Hepatocyte (in vitro differentiated cells): ENCODE results near the gene NOP10. TPM values are rescaled to one million over a fixed set of nuclear protein-coding genes. Genes with fewer than 3 reads are reported as not detected.

ENCODE experiments used
- DNase-seq: peaks from one replicate; pipeline ENCODE4 v3.0.0-alpha.2; 2016; ENCODE audit warnings: low spot score
- H2AFZ ChIP-seq: fragments of 200-600 bp; sonication (generic); 2 replicates; pipeline ENCODE4 v1.6.0; 2016; ENCODE audit warnings: antibody characterized with exemption, mild to moderate bottlenecking
- H3K27ac ChIP-seq: fragments of 200-600 bp; sonication (generic); 2 replicates; pipeline ENCODE4 v1.5.1; 2016; ENCODE audit warnings: mild to moderate bottlenecking
- H3K27me3 ChIP-seq: fragments of 200-600 bp; sonication (generic); 2 replicates; pipeline ENCODE4 v1.6.1; 2016
- H3K36me3 ChIP-seq: fragments of 200-600 bp; sonication (generic); replicated peaks from 2 replicates; pipeline ENCODE4 v1.5.1; 2016; ENCODE audit warnings: low read depth; ENCODE audit not compliant: insufficient read depth
- H3K4me1 ChIP-seq: fragments of 200-600 bp; sonication (generic); 2 replicates; pipeline ENCODE4 v1.5.1; 2016; ENCODE audit warnings: mild to moderate bottlenecking, moderate library complexity; ENCODE audit not compliant: insufficient read depth
- H3K4me2 ChIP-seq: fragments of 200-600 bp; sonication (generic); 2 replicates; pipeline ENCODE4 v1.6.0; 2016
- H3K4me3 ChIP-seq: fragments of 200-600 bp; sonication (generic); 2 replicates; pipeline ENCODE4 v1.5.1; 2016; ENCODE audit warnings: mild to moderate bottlenecking
- H3K79me2 ChIP-seq: fragments of 200-600 bp; sonication (generic); 2 replicates; pipeline ENCODE4 v1.6.0; 2017; ENCODE audit warnings: mild to moderate bottlenecking
- H3K9me2 ChIP-seq: fragments of 200-600 bp; sonication (generic); replicated peaks from 2 replicates; pipeline ENCODE4 v1.6.0; 2017; ENCODE audit warnings: mild to moderate bottlenecking; ENCODE audit not compliant: insufficient read depth
- H3K9me3 ChIP-seq: fragments of 200-600 bp; sonication (generic); 2 replicates; pipeline ENCODE4 v1.5.1; 2016; ENCODE audit warnings: low read depth, mild to moderate bottlenecking
- H4K20me1 ChIP-seq: fragments of 200-600 bp; sonication (generic); 2 replicates; pipeline ENCODE4 v1.6.0; 2016; ENCODE audit warnings: mild to moderate bottlenecking; ENCODE audit not compliant: insufficient read depth, poor library complexity, severe bottlenecking
- EZH2 ChIP-seq: fragments of 200-600 bp; sonication (generic); IDR thresholded peaks from 2 replicates; pipeline ENCODE4 v1.6.1; 2016; ENCODE audit warnings: antibody characterized with exemption, mild to moderate bottlenecking, borderline replicate concordance
- EZH2phosphoT487 ChIP-seq: fragments of 200-600 bp; sonication (generic); IDR thresholded peaks from one replicate; pipeline ENCODE4 v1.6.1; 2018; ENCODE audit warnings: antibody characterized with exemption, mild to moderate bottlenecking, low read depth, moderate library complexity; ENCODE audit not compliant: unreplicated experiment, severe bottlenecking
- WGBS: methylation state at CpG from one replicate; pipeline ENCODE4 v1.1.6; 2016; ENCODE audit warnings: low lambda C conversion rate; ENCODE audit errors: missing lambda C conversion rate; 5-methylcytosine and 5-hydroxymethylcytosine counted together
- polyA plus RNA-seq: library from polyadenylated mRNA; unstranded; fragments of >200 nt; fragmentation: Nextera tagmentation; extraction: Ambion mirVana; gene quantifications from 2 replicates; pipeline ENCODE4 v1.2.1, GENCODE V29; 2016
- total RNA-seq: library from RNA; depleted of rRNA; stranded (reverse); fragments of >200 nt; gene quantifications from 2 replicates; pipeline ENCODE4 v1.2.3, GENCODE V29; 2014
- TF ChIP-seq, protein P1 (sequence below): fragments of 200-600 bp; sonication (generic); IDR thresholded peaks from 2 replicates; pipeline ENCODE4 v1.5.1; 2016; ENCODE audit warnings: antibody characterized with exemption, mild to moderate bottlenecking; ENCODE audit not compliant: poor library complexity

The NOP10 gene
- total and polyA plus RNA-seq, 2 experiments from 2014 or later: 284 to 378 TPM

DNA sequence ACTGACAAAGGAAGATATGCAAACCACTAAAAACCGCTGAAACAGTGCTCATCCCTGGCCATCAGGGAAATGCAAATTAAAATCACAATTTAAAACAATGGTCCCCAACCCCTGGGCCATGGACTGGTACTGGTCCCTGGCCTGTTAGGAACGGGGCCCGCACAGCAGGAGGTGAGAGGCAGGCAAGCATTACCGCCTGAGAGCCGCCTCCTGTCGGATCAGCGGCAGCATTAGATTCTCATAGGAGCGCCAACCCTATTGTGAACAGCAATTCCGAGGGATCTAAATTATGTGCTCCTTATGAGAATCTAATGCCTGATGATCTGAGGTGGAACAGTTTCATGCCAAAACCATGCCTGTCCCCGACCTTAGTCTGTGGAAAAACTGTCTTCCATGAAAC, 19.7 kb downstream of the NOP10 start:
- H3K4me2 ChIP-seq: no peak overlapping the region
- H3K9me3 ChIP-seq: no peaks in the 10 kb centered on the region
- no peaks in the 10 kb centered on the region for H3K27me3 ChIP-seq
- whole genome bisulfite sequencing: 95% methylated on average over 10 of the region's 10 CpGs
- no peak overlapping the region for H2AFZ ChIP-seq
- H3K36me3 ChIP-seq: no peaks in the 10 kb centered on the region
- no peaks in the 10 kb centered on the region for H3K4me1 ChIP-seq
- no peak overlapping the region for H3K27ac ChIP-seq
- no peaks in the 10 kb centered on the region for H4K20me1 ChIP-seq
- no peak for TF ChIP-seq EZH2phosphoT487
- TF ChIP-seq, protein P1, sequence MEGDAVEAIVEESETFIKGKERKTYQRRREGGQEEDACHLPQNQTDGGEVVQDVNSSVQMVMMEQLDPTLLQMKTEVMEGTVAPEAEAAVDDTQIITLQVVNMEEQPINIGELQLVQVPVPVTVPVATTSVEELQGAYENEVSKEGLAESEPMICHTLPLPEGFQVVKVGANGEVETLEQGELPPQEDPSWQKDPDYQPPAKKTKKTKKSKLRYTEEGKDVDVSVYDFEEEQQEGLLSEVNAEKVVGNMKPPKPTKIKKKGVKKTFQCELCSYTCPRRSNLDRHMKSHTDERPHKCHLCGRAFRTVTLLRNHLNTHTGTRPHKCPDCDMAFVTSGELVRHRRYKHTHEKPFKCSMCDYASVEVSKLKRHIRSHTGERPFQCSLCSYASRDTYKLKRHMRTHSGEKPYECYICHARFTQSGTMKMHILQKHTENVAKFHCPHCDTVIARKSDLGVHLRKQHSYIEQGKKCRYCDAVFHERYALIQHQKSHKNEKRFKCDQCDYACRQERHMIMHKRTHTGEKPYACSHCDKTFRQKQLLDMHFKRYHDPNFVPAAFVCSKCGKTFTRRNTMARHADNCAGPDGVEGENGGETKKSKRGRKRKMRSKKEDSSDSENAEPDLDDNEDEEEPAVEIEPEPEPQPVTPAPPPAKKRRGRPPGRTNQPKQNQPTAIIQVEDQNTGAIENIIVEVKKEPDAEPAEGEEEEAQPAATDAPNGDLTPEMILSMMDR: no peak
- no peak for TF ChIP-seq EZH2
- no peaks in the 10 kb centered on the region for H3K79me2 ChIP-seq
- no peaks in the 10 kb centered on the region for H3K9me2 ChIP-seq
- no peak for DNase-seq
- H3K4me3 ChIP-seq: no peak overlapping the region

GRCh38 chr15:34318277-34319079, 24.5 kb downstream of the NOP10 start:
- Histone ChIP-seq H3K9me3 (no peaks in the 10 kb centered on the region), H2AFZ (peak overlapping the region; percentile 72), H3K79me2 (peaks cover 20% of the 10 kb centered on the region), H3K4me2 (peak overlapping the region; percentile 79), H4K20me1 (no peaks in the 10 kb centered on the region), H3K36me3 (no peaks in the 10 kb centered on the region), H3K4me3 (peak overlapping the region; percentile 59), H3K9me2 (no peaks in the 10 kb centered on the region), H3K27ac (peak overlapping the region; percentile 64), H3K4me1 (no peaks in the 10 kb centered on the region), H3K27me3 (no peaks in the 10 kb centered on the region)
- peak; percentile 82 for DNase-seq
- 7% methylated on average over 10 of the region's 10 CpGs for WGBS
- TF ChIP-seq, protein P1: no peak
- TF ChIP-seq EZH2 (no peak), EZH2phosphoT487 (no peak)

DNA sequence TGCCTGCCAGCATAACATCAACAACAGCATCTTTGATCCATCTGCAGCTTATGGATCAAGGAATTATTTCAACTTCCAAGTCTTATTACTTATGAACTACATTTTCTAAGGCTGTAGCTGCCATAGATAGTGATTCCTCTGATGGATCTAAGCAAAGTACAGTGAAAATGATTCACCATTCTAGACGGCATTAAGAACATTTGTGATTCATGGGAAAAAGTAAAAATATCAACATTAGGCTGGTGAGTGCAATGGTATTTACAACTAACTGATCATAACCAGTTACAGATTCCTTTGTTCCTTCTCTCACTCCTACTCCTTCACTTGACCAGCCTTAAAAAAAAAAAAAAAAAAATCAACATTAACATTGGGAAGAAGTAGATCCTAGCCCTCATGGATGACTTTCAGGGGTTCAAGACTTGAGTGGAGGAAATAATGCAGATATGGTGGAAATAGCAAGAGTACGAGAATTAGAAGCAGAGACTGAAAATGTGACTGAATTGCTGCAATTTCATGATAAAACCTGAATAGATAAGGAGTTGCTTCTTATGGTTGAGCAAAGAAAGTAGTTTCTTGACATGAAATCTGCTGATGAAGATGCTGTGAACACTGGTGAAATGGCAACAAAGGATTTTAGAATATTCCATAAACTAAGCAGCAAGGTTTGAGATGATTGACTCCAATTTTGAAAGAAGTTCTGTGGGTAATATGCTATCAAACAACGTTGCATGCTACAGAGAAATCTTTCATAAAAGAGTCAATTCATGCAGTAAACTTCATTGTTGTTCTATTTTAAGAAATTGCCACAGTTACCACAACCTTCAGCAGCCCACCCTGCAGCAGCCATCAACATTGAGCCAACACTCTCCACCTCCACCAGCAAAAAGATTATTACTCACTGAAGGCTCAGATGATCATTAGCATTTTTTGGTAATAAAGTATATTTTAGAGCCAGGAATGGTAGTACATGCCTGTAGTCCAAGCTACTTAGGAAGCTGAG, 28.1 kb downstream of the NOP10 start:
- 93% methylated on average over 3 of the region's 3 CpGs for whole genome bisulfite sequencing
- TF ChIP-seq EZH2phosphoT487: no peak
- TF ChIP-seq, protein P1: no peak
- TF ChIP-seq EZH2: no peak
- no peaks in the 10 kb centered on the region for H3K4me1 ChIP-seq

More for the DNA sequence above, 28.1 kb downstream of the NOP10 start:
- Histone ChIP-seq H3K4me3 (no peak overlapping the region), H3K4me2 (no peak overlapping the region), H3K9me2 (no peaks in the 10 kb centered on the region), H3K36me3 (no peaks in the 10 kb centered on the region), H3K79me2 (peaks cover 20% of the 10 kb centered on the region), H4K20me1 (no peaks in the 10 kb centered on the region), H3K9me3 (no peaks in the 10 kb centered on the region), H3K27ac (no peak overlapping the region), H3K27me3 (no peaks in the 10 kb centered on the region), H2AFZ (no peak overlapping the region)
- DNase-seq: no peak
